ENCODE measurements around the gene IREB2. TPM values are rescaled to one million over a fixed set of nuclear protein-coding genes. Genes with fewer than 3 reads are reported as not detected.

Gene IREB2
- total RNA-seq, 2 donors from 2014 or later = 52.4 to 59.9 TPM

GRCh38 chr15:78446551-78446950, 8.5 kb downstream of the IREB2 start:
- intact Hi-C loops (cut with DNase I) = no loop called here
- Histone ChIP-seq H3K36me3 (no peaks in the 10 kb centered on the region), H3K4me3 (no peak overlapping the region), H3K4me1 (no peaks in the 10 kb centered on the region), H3K27ac (no peak overlapping the region), H3K9ac (ENCODE audit: low read depth in 2 of 2, low read length in 2 of 2) (no peak overlapping the region), H3K9me3 (no peaks in the 10 kb centered on the region), H3K27me3 (no peaks in the 10 kb centered on the region)
- no peak for TF ChIP-seq CTCF (IDR thresholded peaks at IDR 0.05)
- no peak for DNase-seq

GRCh38 chr15:78448441-78449219, 10.6 kb downstream of the IREB2 start:
- no peaks in the 10 kb centered on the region for H3K4me1 ChIP-seq
- no peaks in the 10 kb centered on the region for H3K36me3 ChIP-seq
- no peak for DNase-seq
- no peak overlapping the region for H3K27ac ChIP-seq
- TF ChIP-seq CTCF (IDR thresholded peaks at IDR 0.05) = no peak
- no peak overlapping the region for H3K9ac ChIP-seq (ENCODE audit: low read depth in 2 of 2, low read length in 2 of 2)
- H3K27me3 ChIP-seq = no peaks in the 10 kb centered on the region
- no peak overlapping the region for H3K4me3 ChIP-seq
- intact Hi-C loops (cut with DNase I) = no loop called here
- no peaks in the 10 kb centered on the region for H3K9me3 ChIP-seq

- no peak overlapping the region for H3K4me3 ChIP-seq
- no peak overlapping the region for H3K9ac ChIP-seq (ENCODE audit: low read depth in 2 of 2, low read length in 2 of 2)
- no peaks in the 10 kb centered on the region for H3K9me3 ChIP-seq
- no peak overlapping the region for H3K27ac ChIP-seq
- no peaks in the 10 kb centered on the region for H3K36me3 ChIP-seq
- H3K27me3 ChIP-seq = no peaks in the 10 kb centered on the region
- TF ChIP-seq CTCF (IDR thresholded peaks at IDR 0.05) = no peak
- no peak for DNase-seq
- H3K4me1 ChIP-seq = no peaks in the 10 kb centered on the region
- intact Hi-C loops (cut with DNase I) = no loop called here
Measured at GRCh38 chr15:78449220-78449999, 11.4 kb downstream of the IREB2 start.

- Histone ChIP-seq H3K36me3 (no peaks in the 10 kb centered on the region), H3K9me3 (no peaks in the 10 kb centered on the region), H3K27me3 (no peaks in the 10 kb centered on the region), H3K27ac (no peak overlapping the region), H3K4me3 (no peak overlapping the region), H3K4me1 (peaks cover 6% of the 10 kb centered on the region), H3K9ac (ENCODE audit: low read depth in 2 of 2, low read length in 2 of 2) (no peak overlapping the region)
- no peak for DNase-seq
- intact Hi-C loops (cut with DNase I) = no loop called here
- no peak for TF ChIP-seq CTCF (IDR thresholded peaks at IDR 0.05)
Measured at GRCh38 chr15:78450285-78450858, 12.4 kb downstream of the IREB2 start.

- H3K27me3 ChIP-seq = no peaks in the 10 kb centered on the region
- peaks cover 8% of the 10 kb centered on the region for H3K4me1 ChIP-seq
- no peak overlapping the region for H3K27ac ChIP-seq
- no peaks in the 10 kb centered on the region for H3K9me3 ChIP-seq
- no peak overlapping the region for H3K4me3 ChIP-seq
- no peaks in the 10 kb centered on the region for H3K36me3 ChIP-seq
- TF ChIP-seq CTCF (IDR thresholded peaks at IDR 0.05) = no peak
- H3K9ac ChIP-seq (ENCODE audit: low read depth in 2 of 2, low read length in 2 of 2) = no peak overlapping the region
- no peak for DNase-seq
- intact Hi-C loops (cut with DNase I) = no loop called here
Measured at GRCh38 chr15:78452485-78452884, 14.5 kb downstream of the IREB2 start.

Data from colonic mucosa (tissue), 4 donors.